Activated CD4-positive, alpha-beta T cell treated with anti-CD3 and anti-CD28 coated beads, Interleukin-2, amount 10 ng/mL, durations not matched to agents 24 days and 14 days (primary cell): ENCODE measurements around the gene CDKL4. TPM values are rescaled to one million over a fixed set of nuclear protein-coding genes. Genes with fewer than 3 reads are reported as not detected.
"Not testable (repeated sequence)": the region's sequence is repeated elsewhere in the genome, so short reads cannot be mapped to it uniquely, and the experiment has no call there.

Experiments
- DNase-seq: peaks from one replicate; pipeline ENCODE4 v3.0.0; 2022
- H3K27ac Mint-ChIP-seq: one replicate; pipeline ENCODE4 v1.8.0; 2022; ENCODE audit warnings: mild to moderate bottlenecking, mixed read lengths
- H3K27me3 Mint-ChIP-seq: one replicate; pipeline ENCODE4 v1.8.0; 2022; ENCODE audit warnings: mixed read lengths
- H3K36me3 Mint-ChIP-seq: one replicate; pipeline ENCODE4 v1.8.0; 2022; ENCODE audit warnings: low read depth, mild to moderate bottlenecking, mixed read lengths
- H3K4me1 Mint-ChIP-seq: one replicate; pipeline ENCODE4 v1.8.0; 2021; ENCODE audit warnings: mixed read lengths
- H3K4me3 Mint-ChIP-seq: one replicate; pipeline ENCODE4 v1.8.0; 2022; ENCODE audit warnings: mild to moderate bottlenecking, moderate library complexity, mixed read lengths
- H3K9me3 Mint-ChIP-seq: one replicate; pipeline ENCODE4 v1.8.0; 2021; ENCODE audit warnings: mixed read lengths
- intact Hi-C: fragments of 100-400 bp; cut with micrococcal nuclease; formaldehyde crosslinking; loops from one replicate; pipeline ENCODE4 v1.15.1; 2023
- total RNA-seq: library from RNA; stranded (reverse); gene quantifications from 2 replicates; pipeline ENCODE4 v1.2.3, GENCODE V29; 2022

Gene CDKL4
- total RNA-seq, 1 donor from 2014 or later = not detected

- no peak for DNase-seq
- Mint-ChIP-seq H3K9me3 (no peaks in the 10 kb centered on the region), H3K27me3 (no peaks in the 10 kb centered on the region), H3K4me1 (peaks cover 16% of the 10 kb centered on the region), H3K4me3 (no peak overlapping the region), H3K36me3 (peaks cover 15% of the 10 kb centered on the region), H3K27ac (no peak overlapping the region)
- intact Hi-C loops = loop anchor here (10.0 kb wide), 1 partner anchor 477 kb away; no protein-coding TSS in a partner anchor
Observed at GRCh38 chr2:39247512-39248043, 3.8 kb upstream of the CDKL4 start.

- H3K36me3 Mint-ChIP-seq = peaks cover 11% of the 10 kb centered on the region
- H3K4me3 Mint-ChIP-seq = no peak overlapping the region
- no peak overlapping the region for H3K27ac Mint-ChIP-seq
- H3K9me3 Mint-ChIP-seq = no peaks in the 10 kb centered on the region
- intact Hi-C loops = loop anchor here (10.0 kb wide), 1 partner anchor 478 kb away; no protein-coding TSS in a partner anchor
- no peak for DNase-seq
- no peaks in the 10 kb centered on the region for H3K27me3 Mint-ChIP-seq
- peaks cover 16% of the 10 kb centered on the region for H3K4me1 Mint-ChIP-seq
Observed at GRCh38 chr2:39246382-39246980, 2.7 kb upstream of the CDKL4 start.

GRCh38 chr2:39244963-39245625, 1.3 kb upstream of the CDKL4 start:
- Mint-ChIP-seq H3K27ac (peak overlapping the region; percentile 74), H3K4me1 (peaks cover 14% of the 10 kb centered on the region), H3K4me3 (peak overlapping the region; percentile 87)
- H3K36me3 Mint-ChIP-seq, H3K27me3 Mint-ChIP-seq, H3K9me3 Mint-ChIP-seq: not testable (repeated sequence)
- intact Hi-C loops = loop anchor here (10.0 kb wide), 1 partner anchor 480 kb away; no protein-coding TSS in a partner anchor
- DNase-seq = peak; percentile 79

- DNase-seq = peak; percentile 48
- H3K27ac Mint-ChIP-seq, H3K9me3 Mint-ChIP-seq, H3K36me3 Mint-ChIP-seq, H3K27me3 Mint-ChIP-seq: not testable (repeated sequence)
- Mint-ChIP-seq H3K4me1 (peaks cover 14% of the 10 kb centered on the region), H3K4me3 (peak overlapping the region; percentile 87)
- intact Hi-C loops = loop anchor here (10.0 kb wide), 1 partner anchor 480 kb away; no protein-coding TSS in a partner anchor
Observed at GRCh38 chr2:39244241-39244862, 582 bp upstream of the CDKL4 start.

- peaks cover 1% of the 10 kb centered on the region for H3K9me3 Mint-ChIP-seq
- intact Hi-C loops = loop anchor here (10.0 kb wide), 1 partner anchor 483 kb away; no protein-coding TSS in a partner anchor
Observed at GRCh38 chr2:39241588-39241987, 2.2 kb downstream of the CDKL4 start.

GRCh38 chr2:39240758-39241157, 3.0 kb downstream of the CDKL4 start:
- Mint-ChIP-seq H3K4me1 (peaks cover 11% of the 10 kb centered on the region), H3K9me3 (peaks cover 8% of the 10 kb centered on the region), H3K36me3 (peaks cover 4% of the 10 kb centered on the region), H3K4me3 (no peak overlapping the region), H3K27ac (no peak overlapping the region), H3K27me3 (peaks cover 2% of the 10 kb centered on the region)
- intact Hi-C loops = loop anchor here (10.0 kb wide), 1 partner anchor 484 kb away; no protein-coding TSS in a partner anchor
- DNase-seq = no peak

More at GRCh38 chr2:39241588-39241987, 2.2 kb downstream of the CDKL4 start:
- no peak for DNase-seq
- Mint-ChIP-seq H3K4me3 (no peak overlapping the region), H3K27me3 (no peaks in the 10 kb centered on the region), H3K36me3 (no peaks in the 10 kb centered on the region), H3K4me1 (peaks cover 14% of the 10 kb centered on the region), H3K27ac (peak overlapping the region; percentile 5)

GRCh38 chr2:39234754-39235153, 9.0 kb downstream of the CDKL4 start:
- no peak for DNase-seq
- H3K4me3 Mint-ChIP-seq = no peak overlapping the region
- no peak overlapping the region for H3K27ac Mint-ChIP-seq
- H3K4me1 Mint-ChIP-seq = peaks cover under 1% of the 10 kb centered on the region
- peaks cover 4% of the 10 kb centered on the region for H3K36me3 Mint-ChIP-seq
- peaks cover 8% of the 10 kb centered on the region for H3K9me3 Mint-ChIP-seq
- intact Hi-C loops = no loop called here
- peaks cover 5% of the 10 kb centered on the region for H3K27me3 Mint-ChIP-seq

GRCh38 chr2:39232141-39232540, 11.6 kb downstream of the CDKL4 start:
- H3K27me3 Mint-ChIP-seq = peaks cover 5% of the 10 kb centered on the region
- H3K9me3 Mint-ChIP-seq = peaks cover 8% of the 10 kb centered on the region
- H3K4me1 Mint-ChIP-seq = peaks cover 18% of the 10 kb centered on the region

GRCh38 chr2:39228413-39229209, 15.2 kb downstream of the CDKL4 start:
- no peaks in the 10 kb centered on the region for H3K9me3 Mint-ChIP-seq
- no peaks in the 10 kb centered on the region for H3K36me3 Mint-ChIP-seq
- H3K27ac Mint-ChIP-seq = peak overlapping the region; percentile 87
- peaks cover 2% of the 10 kb centered on the region for H3K27me3 Mint-ChIP-seq
- peak; percentile 81 for DNase-seq
- intact Hi-C loops = loop anchor here (1.0 to 10.0 kb wide), 5 partner anchors 104 to 484 kb away; no protein-coding TSS in a partner anchor
- peak overlapping the region; percentile 63 for H3K4me3 Mint-ChIP-seq
- H3K4me1 Mint-ChIP-seq = peaks cover 39% of the 10 kb centered on the region

More at GRCh38 chr2:39232141-39232540, 11.6 kb downstream of the CDKL4 start:
- Mint-ChIP-seq H3K4me3 (no peak overlapping the region), H3K36me3 (peaks cover 4% of the 10 kb centered on the region), H3K27ac (no peak overlapping the region)
- intact Hi-C loops = no loop called here
- no peak for DNase-seq

GRCh38 chr2:39227628-39228412, 15.9 kb downstream of the CDKL4 start:
- H3K27me3 Mint-ChIP-seq = no peaks in the 10 kb centered on the region
- peak overlapping the region; percentile 87 for H3K27ac Mint-ChIP-seq
- H3K36me3 Mint-ChIP-seq = no peaks in the 10 kb centered on the region
- intact Hi-C loops = loop anchor here (1.0 to 10.0 kb wide), 4 partner anchors 104 to 483 kb away; no protein-coding TSS in a partner anchor
- no peaks in the 10 kb centered on the region for H3K9me3 Mint-ChIP-seq
- peak; percentile 94 for DNase-seq
- H3K4me1 Mint-ChIP-seq = peaks cover 39% of the 10 kb centered on the region
- H3K4me3 Mint-ChIP-seq = peak overlapping the region; percentile 65

GRCh38 chr2:39225567-39225966, 18.2 kb downstream of the CDKL4 start:
- Mint-ChIP-seq H3K36me3 (peaks cover 4% of the 10 kb centered on the region), H3K27me3 (no peaks in the 10 kb centered on the region), H3K4me1 (peaks cover 42% of the 10 kb centered on the region), H3K4me3 (peak overlapping the region; percentile 31), H3K27ac (peak overlapping the region; percentile 40), H3K9me3 (peaks cover 9% of the 10 kb centered on the region)
- DNase-seq = peak; percentile 61
- intact Hi-C loops = loop anchor here (1.0 to 10.0 kb wide), 3 partner anchors 8 to 481 kb away; no protein-coding TSS in a partner anchor

- Mint-ChIP-seq H3K27me3 (no peaks in the 10 kb centered on the region), H3K4me3 (no peak overlapping the region), H3K9me3 (peaks cover 12% of the 10 kb centered on the region), H3K4me1 (peaks cover 49% of the 10 kb centered on the region), H3K36me3 (peaks cover 4% of the 10 kb centered on the region), H3K27ac (no peak overlapping the region)
- no peak for DNase-seq
- intact Hi-C loops = loop anchor here (10.0 kb wide), 1 partner anchor 479 kb away; no protein-coding TSS in a partner anchor
Observed at GRCh38 chr2:39223909-39224308, 19.9 kb downstream of the CDKL4 start.
